Measurements from ENCODE around the gene CFDP1. TPM values are rescaled to one million over a fixed set of nuclear protein-coding genes. Genes with fewer than 3 reads are reported as not detected.
A peak's percentile ranks its signal among the peaks of the same experiment; 100 is the strongest.
"Not testable (repeated sequence)": the region's sequence is repeated elsewhere in the genome, so short reads cannot be mapped to it uniquely, and the experiment has no call there.

CFDP1 gene
- polyA plus RNA-seq, 4 donors, result 108 to 390 (median 236) TPM

DNA sequence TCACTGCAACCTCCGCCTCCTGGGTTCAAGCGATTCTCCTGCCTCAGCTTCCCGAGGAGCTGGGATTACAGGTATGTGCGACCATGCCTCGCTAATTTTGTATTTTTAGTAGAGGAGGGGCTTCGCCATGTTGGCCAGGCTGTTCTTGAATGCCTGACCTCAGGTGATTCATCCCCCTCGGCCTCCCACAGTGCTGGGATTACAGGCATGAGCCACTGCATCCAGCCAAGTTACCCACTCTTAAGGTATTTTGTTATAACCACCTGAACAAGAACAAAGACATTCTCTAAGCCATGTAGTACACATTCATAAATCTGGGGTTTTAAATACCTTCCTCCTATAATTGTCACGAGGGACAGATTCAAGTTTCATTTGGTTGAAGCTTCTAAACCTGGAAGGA is 43.5 kb upstream of the CFDP1 start:
- H3K36me3 ChIP-seq (ENCODE audit: control insufficient read depth in 3 of 3, insufficient read depth in 2 of 3, low read depth in 1 of 3, low read length in 3 of 3), result peaks cover 0 to 2% (median 0%) of the 10 kb centered on the region in 3 donors
- no peaks in the 10 kb centered on the region for H3K9me3 ChIP-seq (ENCODE audit: control insufficient read depth in 2 of 2, insufficient read depth in 1 of 2, low read depth in 1 of 2, low read length in 1 of 2)
- DNase-seq (no peak), FAIRE-seq (no peak)
- no peak overlapping the region for H3K4me3 ChIP-seq (ENCODE audit: low read depth in 1 of 3, low read length in 3 of 3)
- no peak overlapping the region for H3K27ac ChIP-seq (ENCODE audit: low read depth in 1 of 3, low read length in 2 of 3)
- no peaks in the 10 kb centered on the region for H3K27me3 ChIP-seq (ENCODE audit: control insufficient read depth in 3 of 3, insufficient read depth in 3 of 3, low read length in 3 of 3)
- WGBS, 3 donors, result 85 to 91% (median 87%) methylated on average over 8 of the region's 8 CpGs
- no peaks in the 10 kb centered on the region for H3K4me1 ChIP-seq (ENCODE audit: control insufficient read depth in 3 of 3, insufficient read depth in 2 of 3, low read depth in 1 of 3, low read length in 2 of 3)

DNA sequence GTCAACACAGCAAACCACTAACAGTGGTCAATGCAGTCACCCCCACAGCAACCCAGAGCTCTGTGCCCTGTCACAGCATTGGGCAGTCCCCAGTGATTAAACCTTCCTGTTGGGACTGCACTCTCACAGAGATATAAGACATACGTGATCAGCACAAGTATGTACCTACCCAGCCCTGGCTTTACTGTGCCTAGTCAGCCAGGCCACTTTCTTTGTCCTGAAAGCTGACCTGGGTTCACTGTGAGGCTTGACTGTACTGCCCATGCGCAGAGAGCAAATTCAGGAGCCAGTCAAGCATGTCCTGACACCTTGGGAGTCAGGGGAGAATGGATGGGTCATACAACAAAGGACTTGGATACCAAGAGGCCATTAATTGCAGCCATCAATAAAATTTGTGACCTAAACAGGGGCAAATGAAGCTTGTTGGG is 42.1 kb upstream of the CFDP1 start:
- no peak overlapping the region for H3K27ac ChIP-seq (ENCODE audit: low read depth in 1 of 3, low read length in 2 of 3)
- DNase-seq (no peak), FAIRE-seq (no peak)
- H3K36me3 ChIP-seq (ENCODE audit: control insufficient read depth in 3 of 3, insufficient read depth in 2 of 3, low read depth in 1 of 3, low read length in 3 of 3), result peaks cover 0 to 2% (median 0%) of the 10 kb centered on the region in 3 donors
- H3K9me3 ChIP-seq (ENCODE audit: control insufficient read depth in 2 of 2, insufficient read depth in 1 of 2, low read depth in 1 of 2, low read length in 1 of 2), result no peaks in the 10 kb centered on the region
- no peak overlapping the region for H3K4me3 ChIP-seq (ENCODE audit: low read depth in 1 of 3, low read length in 3 of 3)
- 91 to 94% (median 93%) methylated on average over 2 of the region's 2 CpGs for WGBS, 3 donors
- no peaks in the 10 kb centered on the region for H3K27me3 ChIP-seq (ENCODE audit: control insufficient read depth in 3 of 3, insufficient read depth in 3 of 3, low read length in 3 of 3)
- H3K4me1 ChIP-seq (ENCODE audit: control insufficient read depth in 3 of 3, insufficient read depth in 2 of 3, low read depth in 1 of 3, low read length in 2 of 3), result no peaks in the 10 kb centered on the region

DNA sequence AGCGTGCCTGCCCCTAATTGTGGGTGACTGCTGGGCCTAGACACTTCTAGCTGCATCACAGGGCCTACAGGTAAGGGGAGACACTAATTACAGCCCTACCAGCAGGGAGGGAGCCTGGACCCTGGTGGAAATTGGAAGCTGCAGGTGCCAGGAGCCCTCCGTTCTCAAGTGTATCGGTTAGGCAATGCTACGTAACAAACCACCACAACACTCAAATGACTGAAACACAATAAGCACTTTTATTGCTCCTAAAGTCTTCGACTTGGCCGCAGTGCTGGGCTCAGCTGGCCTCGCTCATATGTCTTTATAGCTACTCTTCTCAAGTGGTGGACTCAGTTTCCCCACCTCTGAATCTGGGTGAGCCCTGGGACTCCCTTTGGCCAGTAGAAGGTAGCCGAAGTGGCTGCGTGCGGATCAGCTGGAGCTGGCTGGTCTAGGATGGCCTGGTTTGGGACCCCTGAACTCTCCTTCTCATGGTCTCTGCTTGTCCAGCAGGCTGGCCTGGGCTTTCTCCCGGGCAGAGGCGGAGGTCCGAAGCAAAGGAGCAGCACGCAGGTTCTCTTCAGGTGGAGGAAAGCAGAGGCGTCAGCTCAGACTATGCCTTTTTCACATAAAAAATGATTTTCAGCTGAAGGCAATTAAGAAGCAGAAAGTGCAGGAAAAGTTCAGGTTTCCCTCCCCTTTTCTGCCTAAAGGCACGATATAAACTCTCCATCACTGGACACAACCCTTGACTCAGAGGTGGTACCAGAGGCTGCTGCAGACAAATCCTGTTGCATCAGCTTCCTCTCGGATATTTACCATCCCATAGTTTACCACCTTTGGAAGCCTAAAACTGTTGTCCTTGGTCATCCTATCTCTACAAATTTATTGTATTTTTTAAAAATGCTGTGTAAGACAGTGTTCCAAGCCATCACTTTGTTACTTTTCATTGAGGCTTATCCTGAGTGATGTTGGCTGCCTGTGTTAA is 39.9 kb upstream of the CFDP1 start:
- H3K4me1 ChIP-seq (ENCODE audit: control insufficient read depth in 3 of 3, insufficient read depth in 2 of 3, low read depth in 1 of 3, low read length in 2 of 3), result no peaks in the 10 kb centered on the region
- H3K4me3 ChIP-seq (ENCODE audit: low read depth in 1 of 3, low read length in 3 of 3), result no peak overlapping the region
- 95 to 96% (median 95%) methylated on average over 17 of the region's 17 CpGs for WGBS, 3 donors
- no peak overlapping the region for H3K27ac ChIP-seq (ENCODE audit: low read depth in 1 of 3, low read length in 2 of 3)
- no peaks in the 10 kb centered on the region for H3K9me3 ChIP-seq (ENCODE audit: control insufficient read depth in 2 of 2, insufficient read depth in 1 of 2, low read depth in 1 of 2, low read length in 1 of 2)
- FAIRE-seq, result no peak
- peaks cover 0 to 2% (median 0%) of the 10 kb centered on the region in 3 donors for H3K36me3 ChIP-seq (ENCODE audit: control insufficient read depth in 3 of 3, insufficient read depth in 2 of 3, low read depth in 1 of 3, low read length in 3 of 3)
- DNase-seq, result no peak
- no peaks in the 10 kb centered on the region for H3K27me3 ChIP-seq (ENCODE audit: control insufficient read depth in 3 of 3, insufficient read depth in 3 of 3, low read length in 3 of 3)

DNA sequence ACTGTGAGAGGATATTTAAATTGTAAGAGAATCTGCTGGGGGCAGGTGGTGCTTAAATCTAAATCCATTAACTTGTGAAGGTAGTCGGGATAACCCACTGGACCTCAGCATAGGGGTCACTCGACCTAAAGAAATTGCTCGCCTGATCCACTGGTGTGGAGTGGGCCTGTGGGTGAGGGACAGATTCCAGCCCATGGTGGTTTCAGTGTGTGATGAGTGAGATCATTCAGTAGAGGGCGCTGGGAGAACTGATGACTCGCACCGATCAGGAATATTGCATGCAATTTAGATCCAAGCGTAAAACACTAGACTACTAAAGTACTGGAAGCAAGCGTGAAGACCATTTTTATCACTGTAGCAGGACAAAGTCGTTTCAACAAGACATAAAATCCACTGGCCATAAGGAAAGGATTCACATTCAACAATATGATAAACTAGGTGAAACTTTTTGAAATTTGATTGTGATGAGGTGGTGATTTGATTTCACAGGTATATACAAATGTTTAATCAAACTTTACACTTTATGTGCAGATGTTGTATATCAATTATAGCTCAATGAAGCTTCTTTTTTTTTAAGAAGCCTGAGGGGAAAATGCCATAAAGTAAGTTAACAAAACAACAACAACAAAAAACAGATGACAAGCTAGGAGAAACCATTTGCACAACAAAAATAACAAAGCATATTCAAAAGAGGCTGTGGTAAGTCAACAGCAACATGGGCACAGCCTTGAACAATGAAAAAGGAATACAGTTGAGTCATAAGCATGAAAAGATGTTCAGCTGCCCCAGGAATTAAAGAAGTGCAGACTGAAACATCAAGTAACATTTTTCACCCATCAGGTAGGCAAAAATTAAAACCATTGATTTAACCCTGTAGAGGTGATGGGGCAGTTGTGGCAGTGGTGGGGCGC is 38.7 kb upstream of the CFDP1 start:
- no peaks in the 10 kb centered on the region for H3K4me1 ChIP-seq (ENCODE audit: control insufficient read depth in 3 of 3, insufficient read depth in 2 of 3, low read depth in 1 of 3, low read length in 2 of 3)
- H3K4me3 ChIP-seq (ENCODE audit: low read depth in 1 of 3, low read length in 3 of 3), result no peak overlapping the region
- DNase-seq, result peak; percentile 77
- 12 to 14% (median 13%) methylated on average over 10 of the region's 10 CpGs for WGBS, 3 donors
- H3K27me3 ChIP-seq (ENCODE audit: control insufficient read depth in 3 of 3, insufficient read depth in 3 of 3, low read length in 3 of 3), result no peaks in the 10 kb centered on the region
- H3K9me3 ChIP-seq (ENCODE audit: control insufficient read depth in 2 of 2, insufficient read depth in 1 of 2, low read depth in 1 of 2, low read length in 1 of 2), result no peaks in the 10 kb centered on the region
- H3K27ac ChIP-seq (ENCODE audit: low read depth in 1 of 3, low read length in 2 of 3), result no peak overlapping the region
- peaks cover 0 to 2% (median 0%) of the 10 kb centered on the region in 3 donors for H3K36me3 ChIP-seq (ENCODE audit: control insufficient read depth in 3 of 3, insufficient read depth in 2 of 3, low read depth in 1 of 3, low read length in 3 of 3)
- no peak for FAIRE-seq

DNA sequence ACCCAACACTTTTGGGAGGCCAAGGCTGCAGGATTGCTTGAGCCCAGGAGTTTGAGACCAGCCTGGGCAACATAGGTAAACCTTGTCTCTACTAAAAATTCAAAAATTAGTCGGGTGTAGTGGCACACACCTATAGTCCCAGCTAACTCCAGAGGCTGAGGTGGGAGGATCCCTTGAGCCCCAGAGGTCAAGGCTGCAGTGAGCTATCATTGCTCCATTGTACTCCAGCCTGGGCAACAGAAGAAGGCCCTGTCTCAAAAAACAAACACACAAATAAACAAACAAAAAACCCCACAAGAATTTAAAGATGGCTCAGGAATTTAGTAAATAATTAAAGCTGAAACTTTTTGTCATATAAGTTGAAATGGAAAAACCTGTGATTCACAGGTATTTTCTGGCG is 33.5 kb upstream of the CFDP1 start:
- H3K9me3 ChIP-seq (ENCODE audit: control insufficient read depth in 2 of 2, insufficient read depth in 1 of 2, low read depth in 1 of 2, low read length in 1 of 2), result no peaks in the 10 kb centered on the region
- 59 to 82% (median 68%) methylated on average over 2 of the region's 2 CpGs for WGBS, 3 donors
- FAIRE-seq (no peak), DNase-seq (no peak)
- H3K27ac ChIP-seq (ENCODE audit: low read depth in 1 of 3, low read length in 2 of 3), result no peak overlapping the region
- no peaks in the 10 kb centered on the region for H3K27me3 ChIP-seq (ENCODE audit: control insufficient read depth in 3 of 3, insufficient read depth in 3 of 3, low read length in 3 of 3)
- no peaks in the 10 kb centered on the region for H3K36me3 ChIP-seq (ENCODE audit: control insufficient read depth in 3 of 3, insufficient read depth in 2 of 3, low read depth in 1 of 3, low read length in 3 of 3)
- H3K4me1 ChIP-seq (ENCODE audit: control insufficient read depth in 3 of 3, insufficient read depth in 2 of 3, low read depth in 1 of 3, low read length in 2 of 3), result peaks cover 0 to 3% (median 0%) of the 10 kb centered on the region in 3 donors
- no peak overlapping the region for H3K4me3 ChIP-seq (ENCODE audit: low read depth in 1 of 3, low read length in 3 of 3)

DNA sequence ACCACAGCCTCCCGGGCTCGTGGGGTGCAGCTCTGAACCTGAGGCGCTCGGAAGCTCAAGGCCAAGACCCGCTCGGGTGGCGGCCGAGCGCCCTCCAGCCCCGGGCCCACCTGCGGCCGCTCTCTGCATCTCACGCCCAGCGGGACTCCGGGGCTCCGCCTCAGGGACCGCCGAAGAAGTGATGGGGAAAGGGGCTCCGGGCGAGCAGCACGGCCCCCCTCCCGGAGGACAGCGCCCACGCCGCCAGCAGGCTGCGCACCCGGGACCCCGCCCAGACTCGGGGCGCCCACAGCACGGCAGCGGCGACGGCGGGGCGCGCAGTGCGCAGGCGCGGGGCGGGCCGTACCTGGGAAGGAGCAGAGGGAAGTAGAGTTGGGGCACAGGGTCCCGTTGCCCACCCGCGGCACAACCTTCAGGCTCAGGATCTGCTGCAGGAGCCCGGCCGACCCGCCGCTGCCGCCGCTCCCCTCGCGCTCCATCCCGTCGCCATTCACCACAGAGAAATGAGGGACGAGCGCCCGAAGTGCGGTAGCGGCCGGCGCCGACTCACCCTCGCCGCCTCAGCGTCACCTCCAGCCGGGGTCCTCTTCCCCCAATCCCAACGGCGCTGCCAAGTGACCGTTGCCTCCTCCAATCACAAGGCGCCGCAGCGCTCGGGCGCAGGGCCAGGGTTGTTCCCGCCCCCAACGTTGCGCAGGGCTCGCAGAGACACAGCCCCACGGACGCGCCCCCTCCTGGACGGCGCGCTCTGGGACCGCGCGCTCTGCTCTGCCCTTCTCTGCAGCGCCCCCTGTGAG is 31.0 kb upstream of the CFDP1 start, which contains the start of gene TMEM170A:
TSS of gene TMEM170A (minus strand) at position 568 of the 797 bp plus-strand sequence. CDS start at position 479, 89 bp downstream.
- WGBS, 3 donors, result 0% methylated on average over 51 to 89 of the region's 89 CpGs
- peak within 1 kb of the TSS; percentile 95 to 100 (median 96) for H3K27ac ChIP-seq (ENCODE audit: low read depth in 1 of 3, low read length in 2 of 3)
- FAIRE-seq (no peak), DNase-seq (peak; percentile 99 to 100)
- peaks cover 0 to 18% (median 5%) of the 10 kb centered on the region in 3 donors for H3K4me1 ChIP-seq (ENCODE audit: control insufficient read depth in 3 of 3, insufficient read depth in 2 of 3, low read depth in 1 of 3, low read length in 2 of 3)
- H3K27me3 ChIP-seq (ENCODE audit: control insufficient read depth in 3 of 3, insufficient read depth in 3 of 3, low read length in 3 of 3), result no peaks in the 10 kb centered on the region
- peak within 1 kb of the TSS; percentile 71 to 95 (median 92) for H3K4me3 ChIP-seq (ENCODE audit: low read depth in 1 of 3, low read length in 3 of 3)
- no peaks in the 10 kb centered on the region for H3K9me3 ChIP-seq (ENCODE audit: control insufficient read depth in 2 of 2, insufficient read depth in 1 of 2, low read depth in 1 of 2, low read length in 1 of 2)
- peaks cover 0 to 8% (median 0%) of the 10 kb centered on the region in 3 donors for H3K36me3 ChIP-seq (ENCODE audit: control insufficient read depth in 3 of 3, insufficient read depth in 2 of 3, low read depth in 1 of 3, low read length in 3 of 3)

DNA sequence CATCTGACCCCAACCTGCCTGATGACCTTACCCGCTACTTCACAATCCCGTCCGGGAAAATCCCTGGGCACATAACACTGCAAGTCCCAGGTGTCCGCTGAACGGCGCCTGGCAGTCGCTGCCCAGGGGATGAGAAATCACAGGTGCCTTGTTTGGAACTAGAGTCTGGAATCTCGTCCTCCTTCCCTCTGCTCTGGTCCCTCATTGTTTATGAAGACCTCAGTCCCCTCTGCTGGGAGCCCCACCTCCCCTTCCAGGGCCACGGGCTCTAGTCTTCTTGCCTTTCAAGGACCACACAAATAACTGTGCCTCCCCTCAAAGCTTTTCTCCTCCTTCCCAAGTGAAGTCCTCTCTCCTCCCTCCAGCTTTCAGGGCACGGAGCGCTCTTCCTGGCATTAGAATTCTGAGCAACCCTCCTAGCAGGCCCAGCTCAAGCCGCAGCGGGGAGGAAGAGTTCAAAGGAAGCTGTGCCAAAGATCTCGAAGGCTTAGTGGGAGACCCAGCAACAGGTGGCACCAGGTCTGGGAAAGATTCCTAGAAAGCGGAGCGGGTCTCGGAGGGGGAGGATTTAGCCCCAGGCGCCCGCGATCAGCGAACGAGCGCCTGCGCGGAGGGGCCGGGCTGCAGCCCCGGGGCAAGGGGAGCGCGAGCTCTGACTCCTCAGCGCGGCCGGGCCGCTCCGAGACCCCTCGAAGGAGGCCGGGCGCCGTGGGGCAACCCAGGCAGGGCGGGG is 30.3 kb upstream of the CFDP1 start:
- WGBS, 3 donors, result 2 to 3% (median 2%) methylated on average over 20 to 39 of the region's 39 CpGs
- peak; percentile 46 to 75 for DNase-seq
- not testable (repeated sequence) for FAIRE-seq

More for the DNA sequence above, 30.3 kb upstream of the CFDP1 start:
- peaks cover 0 to 22% (median 5%) of the 10 kb centered on the region in 3 donors for H3K4me1 ChIP-seq (ENCODE audit: control insufficient read depth in 3 of 3, insufficient read depth in 2 of 3, low read depth in 1 of 3, low read length in 2 of 3)
- H3K27ac ChIP-seq (ENCODE audit: low read depth in 1 of 3, low read length in 2 of 3), result peak overlapping the region; percentile 95 to 100 (median 96)
- peak overlapping the region; percentile 71 to 95 (median 92) for H3K4me3 ChIP-seq (ENCODE audit: low read depth in 1 of 3, low read length in 3 of 3)
- not testable (repeated sequence) for H3K36me3 ChIP-seq (ENCODE audit: control insufficient read depth in 3 of 3, insufficient read depth in 2 of 3, low read depth in 1 of 3, low read length in 3 of 3); H3K9me3 ChIP-seq (ENCODE audit: control insufficient read depth in 2 of 2, insufficient read depth in 1 of 2, low read depth in 1 of 2, low read length in 1 of 2); H3K27me3 ChIP-seq (ENCODE audit: control insufficient read depth in 3 of 3, insufficient read depth in 3 of 3, low read length in 3 of 3)

Measured in small intestine (tissue), 7 donors.